HepG2 (cell line): Measurements from ENCODE around the gene SPINT3. TPM values are rescaled to one million over a fixed set of nuclear protein-coding genes. Genes with fewer than 3 reads are reported as not detected.
A peak's percentile ranks its signal among the peaks of the same experiment; 100 is the strongest.

Experiments used
- ATAC-seq: fragments of 200-7000 bp; cut with Tn5 transposase; 3 replicates; pipeline ENCODE4 v1.9.1; 2020; ENCODE audit warnings: mild to moderate bottlenecking, moderate library complexity
- BruUV-seq: library from RNA; stranded (reverse); fragments of 400-500 nt; replicated peaks from 2 replicates; lab custom pipeline; 2021; lab: Mats Ljungman, UMichigan
- CTCF ChIA-PET: fragments of 300-600 bp; formaldehyde crosslinking; extraction: SDS; loops from one replicate; lab custom pipeline; 2021; ENCODE audit warnings: low total read pairs, inconsistent platforms, low intra/inter-chr PET ratio; lab: Yijun Ruan, JAX
- POLR2A ChIA-PET: fragments of 350-600 bp; sonication (Branson Sonifier 250); formaldehyde crosslinking; loops from one replicate; lab custom pipeline; 2020; ENCODE audit warnings: antibody characterized with exemption, inconsistent platforms; lab: Yijun Ruan, JAX
- DNase-seq: peaks from one replicate; pipeline ENCODE4 v3.0.0-alpha.2; 2015; ENCODE audit warnings: low spot score
- FAIRE-seq: peaks from 3 replicates; lab custom pipeline; 2011; peaks lifted over from hg19 to GRCh38; lab: Jason Lieb, UNC
- H2AFZ ChIP-seq: one replicate; pipeline ENCODE4 v1.6.1; 2011; ENCODE audit warnings: low read length, inconsistent platforms
- H3K27ac ChIP-seq: fragments of 300-600 bp; 3 replicates; pipeline ENCODE4 v1.8.0; 2011; ENCODE audit warnings: mixed run types, mild to moderate bottlenecking, mixed read lengths, low read length, inconsistent platforms; ENCODE audit not compliant: insufficient read depth; ENCODE audit errors: extremely low read length
- H3K27me3 ChIP-seq, 2 experiments: fragments of 200-600 bp in 1 of 2; 2 replicates in 1 of 2; 3 replicates in 1 of 2; pipeline versions ENCODE4 v1.6.0 to v1.8.0; 2011; ENCODE audit warnings: low read length in 2 of 2, mild to moderate bottlenecking in 2 of 2, moderate library complexity in 2 of 2, inconsistent platforms in 1 of 2; ENCODE audit not compliant: insufficient read depth in 2 of 2, control insufficient read depth in 1 of 2
- H3K36me3 ChIP-seq, 2 experiments: fragments of 200-600 bp in 1 of 2; replicated peaks in 1 of 2; 2 replicates in 1 of 2; 3 replicates in 1 of 2; pipeline versions ENCODE4 v1.5.1 to v1.8.0; 2011; ENCODE audit warnings: low read length in 2 of 2, inconsistent platforms in 1 of 2; ENCODE audit not compliant: insufficient read depth in 2 of 2, control insufficient read depth in 1 of 2
- H3K4me1 ChIP-seq: 2 replicates; pipeline ENCODE4 v1.5.1; 2012; ENCODE audit warnings: low read length, inconsistent platforms; ENCODE audit not compliant: insufficient read depth
- H3K4me2 ChIP-seq: 2 replicates; pipeline ENCODE4 v1.6.0; 2011; ENCODE audit warnings: low read depth, low read length, inconsistent platforms
- H3K4me3 ChIP-seq, 3 experiments: fragments of 200-600 bp in 1 of 3; sonication (generic), shearing (Covaris generic) in 1 of 3; replicated peaks in 1 of 3; 2 replicates each; pipeline ENCODE4 v1.5.1; 2011 to 2016; ENCODE audit warnings: low read length in 3 of 3, inconsistent platforms in 2 of 3, low read depth in 2 of 3, mild to moderate bottlenecking in 2 of 3, control low read depth in 1 of 3, mixed read lengths in 1 of 3; ENCODE audit not compliant: insufficient read depth in 1 of 3
- H3K79me2 ChIP-seq: one replicate; pipeline ENCODE4 v1.6.1; 2011; ENCODE audit warnings: low read length, inconsistent platforms; ENCODE audit not compliant: insufficient read depth
- H3K9ac ChIP-seq: 2 replicates; pipeline ENCODE4 v1.6.0; 2011; ENCODE audit warnings: mild to moderate bottlenecking, low read depth, low read length, inconsistent platforms; ENCODE audit not compliant: insufficient read depth
- H3K9me3 ChIP-seq: 2 replicates; pipeline ENCODE4 v1.5.1; 2012; ENCODE audit warnings: mild to moderate bottlenecking, low read length
- H4K20me1 ChIP-seq: 2 replicates; pipeline ENCODE4 v1.6.0; 2011; ENCODE audit warnings: inconsistent platforms, mild to moderate bottlenecking, low read length, moderate library complexity; ENCODE audit not compliant: insufficient read depth
- NFAT5 ChIP-seq: sonication (generic); formaldehyde crosslinking; IDR thresholded peaks from 2 replicates; pipeline ENCODE4 v1.4.0; 2020; ENCODE audit warnings: missing genetic modification reagents
- ZBTB40 ChIP-seq, 2 experiments: fragments of 450-650 bp in 1 of 2; sonication (generic) in 1 of 2; formaldehyde crosslinking in 1 of 2; IDR thresholded peaks; 2 replicates each; pipeline versions ENCODE4 v1.6.1 to v1.8.0; 2016 to 2022; ENCODE audit warnings: antibody characterized with exemption in 1 of 2, mild to moderate bottlenecking in 1 of 2, missing genetic modification reagents in 1 of 2
- WGBS: methylation state at CpG from one replicate; pipeline ENCODE4 v1.1.6; 2017; ENCODE audit warnings: low lambda C conversion rate; 5-methylcytosine and 5-hydroxymethylcytosine counted together
- in situ Hi-C: cut with HindIII; loops from 2 replicates; pipeline ENCODE4 v1.10.0; 2017; ENCODE audit warnings: low pct_unique_long_range_greater_than_20kb; ENCODE audit not compliant: extremely low pct_ligation_motif_present
- intact Hi-C: fragments of 100-400 bp; cut with micrococcal nuclease; formaldehyde crosslinking; loops from one replicate; pipeline ENCODE4 v1.10.0; 2022; ENCODE audit not compliant: unreplicated experiment
- polyA plus RNA-seq, 8 experiments: library from polyadenylated mRNA; depleted of rRNA in 3 of 8; stranded (reverse) in 7 of 8; unstranded in 1 of 8; fragments of >200 nt; fragmentation: Illumina TruSeq in 4 of 8; extraction: Trizol in 4 of 8; gene quantifications; 2 replicates each; pipeline versions ENCODE4 v1.2.1 to v1.2.3, GENCODE V29; 2011 to 2016; ENCODE audit warnings: low read depth in 4 of 8, missing spikeins in 1 of 8, mixed read lengths in 1 of 8; ENCODE audit not compliant: insufficient read depth in 1 of 8
- total RNA-seq, 5 experiments: library from RNA; depleted of rRNA; stranded (reverse); fragments of >200 nt; fragmentation: Illumina TruSeq; extraction: Trizol; gene quantifications; 2 replicates each; pipeline ENCODE4 v1.2.3, GENCODE V29; 2016; ENCODE audit warnings: low read depth in 1 of 5

SPINT3 gene
- total and polyA plus RNA-seq, 2 of the 13 experiments (the other 11 are each of a cell fraction or from before 2014, with no cell fraction given), result not detected

GRCh38 chr20:45479822-45480221 lies 35.6 kb downstream of the SPINT3 start:
- CTCF ChIA-PET, result no interaction called here

More at GRCh38 chr20:45479822-45480221, 35.6 kb downstream of the SPINT3 start:
- POLR2A ChIA-PET, result no interaction called here
- no peak for FAIRE-seq
- peak; percentile 55; the same call in 2 of the 3 replicates for ATAC-seq
- H3K79me2 ChIP-seq, result no peaks in the 10 kb centered on the region
- 4% methylated on average over 7 of the region's 7 CpGs for WGBS
- H4K20me1 ChIP-seq, result no peaks in the 10 kb centered on the region
- H3K4me2 ChIP-seq, result no peak overlapping the region
- H3K9me3 ChIP-seq, result no peaks in the 10 kb centered on the region
- peaks cover 17% of the 10 kb centered on the region for H3K4me1 ChIP-seq
- H3K4me3 ChIP-seq, result no peak overlapping the region
- intact Hi-C loops, result no loop called here
- H2AFZ ChIP-seq, result no peak overlapping the region
- no peaks in the 10 kb centered on the region for H3K36me3 ChIP-seq
- H3K27me3 ChIP-seq, result peaks cover under 1 to 16% of the 10 kb centered on the region in 2 experiments
- DNase-seq, result no peak
- TF ChIP-seq ZBTB40 (IDR thresholded peaks at IDR 0.05), result no peak
- TF ChIP-seq ZBTB40 (CRISPR knock-in tag; IDR thresholded peaks at IDR 0.05), result 0 out of 2 replicates have a peak, but pooled peaks have one; percentile 21
- no peak for TF ChIP-seq NFAT5
- in situ Hi-C loops, result no loop called here
- BruUV-seq, result no TSS peak
- H3K27ac ChIP-seq, result no peak overlapping the region
- no peak overlapping the region for H3K9ac ChIP-seq
